ENCODE measurements around the gene SHISA3.
A peak's percentile ranks its signal among the peaks of the same experiment; 100 is the strongest.

Gene SHISA3

GRCh38 chr4:42391981-42392380 lies 5.3 kb upstream of the SHISA3 start:
- DNase-seq (ENCODE audit: low spot score): no peak
- TF ChIP-seq, protein P1, sequence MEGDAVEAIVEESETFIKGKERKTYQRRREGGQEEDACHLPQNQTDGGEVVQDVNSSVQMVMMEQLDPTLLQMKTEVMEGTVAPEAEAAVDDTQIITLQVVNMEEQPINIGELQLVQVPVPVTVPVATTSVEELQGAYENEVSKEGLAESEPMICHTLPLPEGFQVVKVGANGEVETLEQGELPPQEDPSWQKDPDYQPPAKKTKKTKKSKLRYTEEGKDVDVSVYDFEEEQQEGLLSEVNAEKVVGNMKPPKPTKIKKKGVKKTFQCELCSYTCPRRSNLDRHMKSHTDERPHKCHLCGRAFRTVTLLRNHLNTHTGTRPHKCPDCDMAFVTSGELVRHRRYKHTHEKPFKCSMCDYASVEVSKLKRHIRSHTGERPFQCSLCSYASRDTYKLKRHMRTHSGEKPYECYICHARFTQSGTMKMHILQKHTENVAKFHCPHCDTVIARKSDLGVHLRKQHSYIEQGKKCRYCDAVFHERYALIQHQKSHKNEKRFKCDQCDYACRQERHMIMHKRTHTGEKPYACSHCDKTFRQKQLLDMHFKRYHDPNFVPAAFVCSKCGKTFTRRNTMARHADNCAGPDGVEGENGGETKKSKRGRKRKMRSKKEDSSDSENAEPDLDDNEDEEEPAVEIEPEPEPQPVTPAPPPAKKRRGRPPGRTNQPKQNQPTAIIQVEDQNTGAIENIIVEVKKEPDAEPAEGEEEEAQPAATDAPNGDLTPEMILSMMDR (IDR thresholded peaks at IDR 0.05; ENCODE audit: extremely low read depth, missing control alignments): no peak

- no peak for DNase-seq (ENCODE audit: low spot score)
- TF ChIP-seq, protein P1 (IDR thresholded peaks at IDR 0.05; ENCODE audit: extremely low read depth, missing control alignments): no peak
Measured at GRCh38 chr4:42392436-42392835, 4.9 kb upstream of the SHISA3 start.

DNA sequence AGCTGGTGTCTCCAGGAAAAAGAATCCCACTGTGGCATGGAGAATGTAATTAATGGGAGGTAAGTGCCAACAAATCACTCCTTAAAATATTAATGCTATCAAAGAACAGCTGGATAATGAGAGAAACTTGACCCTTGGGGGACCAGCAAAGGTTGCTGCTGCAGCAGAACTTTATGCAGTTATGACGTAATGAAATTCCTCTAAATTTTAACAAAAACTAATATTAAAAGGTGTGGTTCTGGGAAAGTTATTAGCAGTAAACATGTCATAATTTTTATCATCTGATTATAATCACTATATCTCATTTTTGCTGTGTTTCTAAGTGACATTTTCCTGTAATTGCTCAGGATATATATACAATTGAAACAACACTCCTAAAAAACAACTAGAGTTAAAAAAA lies 1.7 kb upstream of the SHISA3 start:
- TF ChIP-seq, protein P1 (IDR thresholded peaks at IDR 0.05; ENCODE audit: extremely low read depth, missing control alignments): no peak
- no peak for DNase-seq (ENCODE audit: low spot score)

- TF ChIP-seq, protein P1 (IDR thresholded peaks at IDR 0.05; ENCODE audit: extremely low read depth, missing control alignments): no peak
- DNase-seq (ENCODE audit: low spot score): no peak
Measured at GRCh38 chr4:42396361-42396751, 932 bp upstream of the SHISA3 start.

DNA sequence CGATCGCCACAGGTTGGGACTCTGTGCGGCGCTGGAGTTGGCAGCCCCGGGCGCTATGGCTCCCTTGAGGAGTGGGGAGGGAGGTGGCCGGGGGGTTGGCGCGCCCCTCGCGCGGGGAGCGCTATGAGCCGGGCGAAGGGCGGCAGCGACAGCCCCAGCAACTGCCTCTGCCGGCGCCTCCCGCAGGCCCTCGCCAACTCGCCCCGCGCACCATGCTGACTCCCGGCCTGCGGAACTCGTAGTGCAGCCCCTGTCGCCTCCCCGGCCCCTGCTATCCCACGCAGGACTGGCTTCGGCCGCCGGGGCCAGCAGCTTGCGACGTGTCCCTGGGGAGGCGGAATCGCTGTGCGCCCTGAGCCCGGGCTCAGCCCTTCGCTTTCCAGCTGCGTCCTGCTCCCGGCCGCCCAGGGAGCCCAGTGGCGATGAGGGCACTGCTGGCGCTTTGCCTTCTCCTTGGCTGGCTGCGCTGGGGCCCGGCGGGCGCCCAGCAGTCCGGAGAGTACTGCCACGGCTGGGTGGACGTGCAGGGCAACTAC lies 415 bp downstream of the SHISA3 start:
- peak; percentile 51 for DNase-seq (ENCODE audit: low spot score)
- TF ChIP-seq, protein P1 (IDR thresholded peaks at IDR 0.05; ENCODE audit: extremely low read depth, missing control alignments): no peak

DNA sequence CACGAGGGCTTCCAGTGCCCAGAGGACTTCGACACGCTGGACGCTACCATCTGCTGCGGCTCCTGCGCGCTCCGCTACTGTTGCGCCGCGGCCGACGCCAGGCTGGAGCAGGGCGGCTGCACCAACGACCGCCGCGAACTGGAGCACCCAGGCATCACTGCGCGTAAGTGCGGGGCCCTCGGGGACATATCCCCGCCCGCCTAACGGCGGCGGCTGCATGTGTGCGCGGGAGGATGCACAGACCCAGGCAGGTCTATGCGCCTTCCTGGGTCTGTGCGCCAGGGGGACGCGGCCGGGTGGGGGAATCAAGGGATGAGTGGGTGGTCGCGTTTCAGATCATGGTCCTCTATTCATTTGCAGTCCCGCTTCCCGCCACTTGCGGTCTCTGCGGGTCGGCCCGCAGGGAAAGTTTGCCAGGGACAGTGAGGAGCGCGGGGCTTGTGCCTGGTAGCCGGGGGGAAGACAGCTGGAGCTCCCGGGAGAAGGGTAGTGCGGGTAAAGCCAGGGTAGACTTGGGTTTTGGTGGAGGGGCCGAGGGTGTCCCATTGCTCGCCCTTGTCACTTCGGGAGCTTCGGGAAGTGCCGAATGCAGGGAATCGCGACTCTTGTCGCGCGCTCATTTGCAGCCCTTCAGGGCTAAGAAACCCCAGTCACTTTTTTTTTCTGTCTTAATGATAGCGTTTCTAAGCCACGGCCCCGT lies 1.0 kb downstream of the SHISA3 start:
- TF ChIP-seq, protein P1 (IDR thresholded peaks at IDR 0.05; ENCODE audit: extremely low read depth, missing control alignments): no peak
- peak; percentile 32 for DNase-seq (ENCODE audit: low spot score)

DNA sequence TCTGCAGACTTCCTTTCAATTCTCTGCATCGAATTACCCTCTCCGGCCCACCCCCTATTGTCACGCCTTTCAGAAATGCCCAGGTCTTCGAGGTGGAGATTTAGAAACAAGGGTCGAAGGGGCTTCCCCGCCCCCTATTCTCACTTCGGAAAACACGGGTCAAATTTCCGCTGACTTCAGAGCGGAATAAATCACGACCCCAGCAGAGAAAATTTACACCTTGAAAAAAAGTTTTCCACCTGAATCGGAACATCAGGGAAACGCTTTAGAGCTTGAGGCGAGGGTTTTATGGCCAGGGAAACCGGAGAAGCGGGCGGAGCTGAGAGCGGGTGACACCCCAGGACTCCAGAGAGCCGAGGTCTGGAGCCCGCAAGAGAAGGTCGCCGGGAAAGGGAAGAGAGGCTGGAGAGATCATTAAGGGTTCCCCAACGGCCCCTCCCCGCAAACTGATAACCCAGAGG lies 1.6 kb downstream of the SHISA3 start:
- DNase-seq (ENCODE audit: low spot score): no peak
- TF ChIP-seq, protein P1 (IDR thresholded peaks at IDR 0.05; ENCODE audit: extremely low read depth, missing control alignments): no peak
